WTC11 (cell line): ENCODE measurements around the gene CHRM2. TPM values are rescaled to one million over a fixed set of nuclear protein-coding genes. Genes with fewer than 3 reads are reported as not detected.

ENCODE experiments used
- ATAC-seq: fragments of 200-7000 bp; cut with Tn5 transposase; 2 replicates; pipeline ENCODE4 v1.10.0; 2021; ENCODE audit warnings: mild to moderate bottlenecking, moderate library complexity
- CTCF ChIA-PET: fragments of 300-600 bp; sonication (Branson Sonifier 250); formaldehyde crosslinking; loops from one replicate; lab custom pipeline; 2021; ENCODE audit warnings: antibody characterized with exemption; lab: Charles Lee
- POLR2A ChIA-PET: fragments of 350-600 bp; sonication (Branson Sonifier 250); formaldehyde crosslinking; loops from one replicate; lab custom pipeline; 2021; ENCODE audit warnings: antibody characterized with exemption; lab: Charles Lee
- DNase-seq: peaks from one replicate; pipeline ENCODE4 v3.0.0; 2021; ENCODE audit warnings: low spot score
- H3K27ac Mint-ChIP-seq: 2 replicates; pipeline ENCODE4 v1.8.0; 2021; ENCODE audit warnings: mixed read lengths
- H3K27me3 Mint-ChIP-seq: 2 replicates; pipeline ENCODE4 v1.8.0; 2021; ENCODE audit warnings: low read depth, mild to moderate bottlenecking, moderate library complexity, mixed read lengths
- H3K36me3 Mint-ChIP-seq: 2 replicates; pipeline ENCODE4 v1.8.0; 2021; ENCODE audit warnings: mixed read lengths
- H3K4me1 Mint-ChIP-seq: 2 replicates; pipeline ENCODE4 v1.8.0; 2022; ENCODE audit warnings: mixed read lengths
- H3K4me3 Mint-ChIP-seq: 2 replicates; pipeline ENCODE4 v1.8.0; 2021; ENCODE audit warnings: mild to moderate bottlenecking, moderate library complexity, mixed read lengths
- H3K9me3 Mint-ChIP-seq: 2 replicates; pipeline ENCODE4 v1.8.0; 2021; ENCODE audit warnings: mixed read lengths
- ATF3 ChIP-seq: sonication (generic); formaldehyde crosslinking; conservative IDR thresholded peaks from 2 replicates; pipeline ENCODE4 v1.8.1; 2022; ENCODE audit warnings: mild to moderate bottlenecking, missing genetic modification reagents
- CREB1 ChIP-seq: sonication (generic); formaldehyde crosslinking; IDR thresholded peaks from 2 replicates; pipeline ENCODE4 v1.8.0; 2023; ENCODE audit warnings: mild to moderate bottlenecking, missing genetic modification reagents
- CREM ChIP-seq: sonication (generic); formaldehyde crosslinking; IDR thresholded peaks from 2 replicates; pipeline ENCODE4 v1.8.1; 2022; ENCODE audit warnings: mild to moderate bottlenecking, missing genetic modification reagents, moderate library complexity
- E2F4 ChIP-seq: sonication (generic); formaldehyde crosslinking; IDR thresholded peaks from 2 replicates; pipeline ENCODE4 v1.8.1; 2022; ENCODE audit warnings: low read depth, mild to moderate bottlenecking, moderate library complexity, missing genetic modification reagents, borderline replicate concordance
- EMX1 ChIP-seq: fragments of 250-450 bp; sonication (Bioruptor Pico); IDR thresholded peaks from 2 replicates; pipeline ENCODE4 v1.8.0; 2021; ENCODE audit warnings: mild to moderate bottlenecking
- FOXP1 ChIP-seq: sonication (generic); formaldehyde crosslinking; IDR thresholded peaks from 2 replicates; pipeline ENCODE4 v1.8.0; 2022; ENCODE audit warnings: missing genetic modification reagents, mild to moderate bottlenecking, moderate library complexity, borderline replicate concordance
- FOXP4 ChIP-seq: sonication (generic); formaldehyde crosslinking; IDR thresholded peaks from 2 replicates; pipeline ENCODE4 v1.8.0; 2022; ENCODE audit warnings: mild to moderate bottlenecking, missing genetic modification reagents
- HMGA2 ChIP-seq: fragments of 250-450 bp; sonication (Bioruptor Pico); IDR thresholded peaks from 2 replicates; pipeline ENCODE4 v1.4.0; 2021; ENCODE audit warnings: mild to moderate bottlenecking, moderate library complexity
- JAZF1 ChIP-seq: fragments of 250-450 bp; sonication (Bioruptor Pico); IDR thresholded peaks from 2 replicates; pipeline ENCODE4 v1.9.0; 2021; ENCODE audit warnings: moderate library complexity, mild to moderate bottlenecking, inconsistent platforms
- NFATC4 ChIP-seq: fragments of 250-450 bp; sonication (Bioruptor Pico); IDR thresholded peaks from 2 replicates; pipeline ENCODE4 v1.9.0; 2021; ENCODE audit warnings: mild to moderate bottlenecking
- RORB ChIP-seq: fragments of 250-450 bp; sonication (Bioruptor Pico); IDR thresholded peaks from 2 replicates; pipeline ENCODE4 v1.9.0; 2021; ENCODE audit warnings: mild to moderate bottlenecking
- SMAD4 ChIP-seq: sonication (generic); formaldehyde crosslinking; IDR thresholded peaks from 2 replicates; pipeline ENCODE4 v1.8.0; 2022; ENCODE audit warnings: mild to moderate bottlenecking, missing genetic modification reagents
- TEAD1 ChIP-seq: sonication (generic); formaldehyde crosslinking; IDR thresholded peaks from 2 replicates; pipeline ENCODE4 v1.8.0; 2022; ENCODE audit warnings: mild to moderate bottlenecking, missing genetic modification reagents
- ZNF138 ChIP-seq: sonication (generic); formaldehyde crosslinking; conservative IDR thresholded peaks from 2 replicates; pipeline ENCODE4 v1.8.1; 2022; ENCODE audit warnings: mild to moderate bottlenecking, moderate library complexity, missing genetic modification reagents
- ZNF232 ChIP-seq: sonication (generic); formaldehyde crosslinking; IDR thresholded peaks from 2 replicates; pipeline ENCODE4 v1.8.0; 2022; ENCODE audit warnings: mild to moderate bottlenecking, missing genetic modification reagents
- ZNF423 ChIP-seq: fragments of 250-450 bp; sonication (Bioruptor Pico); IDR thresholded peaks from 2 replicates; pipeline ENCODE4 v2.1.2; 2022; ENCODE audit warnings: mild to moderate bottlenecking, moderate library complexity
- ZNF512 ChIP-seq: sonication (generic); formaldehyde crosslinking; IDR thresholded peaks from 2 replicates; pipeline ENCODE4 v1.8.1; 2022; ENCODE audit warnings: missing genetic modification reagents, borderline replicate concordance
- total RNA-seq: library from RNA; stranded (reverse); gene quantifications from 3 replicates; pipeline ENCODE4 v1.2.3, GENCODE V29; 2021
- TF ChIP-seq, protein P1 (sequence below): fragments of 250-450 bp; sonication (Bioruptor Pico); IDR thresholded peaks from 2 replicates; pipeline ENCODE4 v1.9.0; 2021; ENCODE audit warnings: mild to moderate bottlenecking, borderline replicate concordance
- TF ChIP-seq, protein P2 (sequence below): fragments of 250-450 bp; sonication (Bioruptor Pico); IDR thresholded peaks from 2 replicates; pipeline ENCODE4 v1.9.0; 2021; ENCODE audit warnings: mild to moderate bottlenecking

The CHRM2 gene
- total RNA-seq, 1 experiment from 2014 or later: 0.15 TPM

- TF ChIP-seq HMGA2 (no peak), CREB1 (no peak), ATF3 (no peak), SMAD4 (no peak), JAZF1 (CRISPR knock-in tag) (no peak), TEAD1 (CRISPR knock-in tag) (no peak), FOXP4 (no peak), NFATC4 (CRISPR knock-in tag) (no peak)
- TF ChIP-seq, protein P1, sequence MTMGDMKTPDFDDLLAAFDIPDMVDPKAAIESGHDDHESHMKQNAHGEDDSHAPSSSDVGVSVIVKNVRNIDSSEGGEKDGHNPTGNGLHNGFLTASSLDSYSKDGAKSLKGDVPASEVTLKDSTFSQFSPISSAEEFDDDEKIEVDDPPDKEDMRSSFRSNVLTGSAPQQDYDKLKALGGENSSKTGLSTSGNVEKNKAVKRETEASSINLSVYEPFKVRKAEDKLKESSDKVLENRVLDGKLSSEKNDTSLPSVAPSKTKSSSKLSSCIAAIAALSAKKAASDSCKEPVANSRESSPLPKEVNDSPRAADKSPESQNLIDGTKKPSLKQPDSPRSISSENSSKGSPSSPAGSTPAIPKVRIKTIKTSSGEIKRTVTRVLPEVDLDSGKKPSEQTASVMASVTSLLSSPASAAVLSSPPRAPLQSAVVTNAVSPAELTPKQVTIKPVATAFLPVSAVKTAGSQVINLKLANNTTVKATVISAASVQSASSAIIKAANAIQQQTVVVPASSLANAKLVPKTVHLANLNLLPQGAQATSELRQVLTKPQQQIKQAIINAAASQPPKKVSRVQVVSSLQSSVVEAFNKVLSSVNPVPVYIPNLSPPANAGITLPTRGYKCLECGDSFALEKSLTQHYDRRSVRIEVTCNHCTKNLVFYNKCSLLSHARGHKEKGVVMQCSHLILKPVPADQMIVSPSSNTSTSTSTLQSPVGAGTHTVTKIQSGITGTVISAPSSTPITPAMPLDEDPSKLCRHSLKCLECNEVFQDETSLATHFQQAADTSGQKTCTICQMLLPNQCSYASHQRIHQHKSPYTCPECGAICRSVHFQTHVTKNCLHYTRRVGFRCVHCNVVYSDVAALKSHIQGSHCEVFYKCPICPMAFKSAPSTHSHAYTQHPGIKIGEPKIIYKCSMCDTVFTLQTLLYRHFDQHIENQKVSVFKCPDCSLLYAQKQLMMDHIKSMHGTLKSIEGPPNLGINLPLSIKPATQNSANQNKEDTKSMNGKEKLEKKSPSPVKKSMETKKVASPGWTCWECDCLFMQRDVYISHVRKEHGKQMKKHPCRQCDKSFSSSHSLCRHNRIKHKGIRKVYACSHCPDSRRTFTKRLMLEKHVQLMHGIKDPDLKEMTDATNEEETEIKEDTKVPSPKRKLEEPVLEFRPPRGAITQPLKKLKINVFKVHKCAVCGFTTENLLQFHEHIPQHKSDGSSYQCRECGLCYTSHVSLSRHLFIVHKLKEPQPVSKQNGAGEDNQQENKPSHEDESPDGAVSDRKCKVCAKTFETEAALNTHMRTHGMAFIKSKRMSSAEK (CRISPR knock-in tag): no peak
- ChIA-PET CTCF (no interaction called here), POLR2A (no interaction called here)
- H3K4me3 Mint-ChIP-seq: no peak overlapping the region
- no peaks in the 10 kb centered on the region for H3K36me3 Mint-ChIP-seq
- ATAC-seq (no peak), DNase-seq (no peak)
- no peaks in the 10 kb centered on the region for H3K4me1 Mint-ChIP-seq
- no peak overlapping the region for H3K27ac Mint-ChIP-seq
- H3K27me3 Mint-ChIP-seq: no peaks in the 10 kb centered on the region
- no peaks in the 10 kb centered on the region for H3K9me3 Mint-ChIP-seq
Observed at GRCh38 chr7:136900005-136900404, 31.6 kb downstream of the CHRM2 start.

DNA sequence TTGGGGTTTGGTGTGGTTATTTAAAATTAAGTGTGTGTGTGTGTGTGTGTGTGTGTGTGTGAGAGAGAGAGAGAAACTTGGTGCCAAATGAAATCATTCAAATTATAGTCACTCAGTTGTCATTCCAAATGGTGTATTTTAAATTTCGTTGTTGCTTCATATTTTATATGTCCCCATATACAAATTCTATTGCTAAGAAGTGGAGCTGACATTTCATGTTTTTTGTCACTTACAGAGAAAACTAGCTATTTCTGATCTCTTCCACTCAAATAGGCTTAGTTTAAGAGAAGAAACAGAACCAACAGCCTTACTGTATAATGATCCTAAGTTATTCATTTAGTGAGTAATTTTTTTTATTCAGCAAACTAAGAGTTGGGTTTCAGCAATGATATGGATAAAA is 42.3 kb downstream of the CHRM2 start:
- DNase-seq (no peak), ATAC-seq (no peak)
- ChIA-PET POLR2A (no interaction called here), CTCF (no interaction called here)
- Mint-ChIP-seq H3K9me3 (peaks cover 8% of the 10 kb centered on the region), H3K4me1 (peaks cover 4% of the 10 kb centered on the region), H3K27me3 (no peaks in the 10 kb centered on the region), H3K4me3 (no peak overlapping the region), H3K27ac (no peak overlapping the region), H3K36me3 (peaks cover 4% of the 10 kb centered on the region; the same call in 1 of the 2 replicates)
- no peak for TF ChIP-seq ZNF512 (CRISPR knock-in tag)
- no peak for TF ChIP-seq ZNF232 (CRISPR knock-in tag)
- TF ChIP-seq, protein P1 (CRISPR knock-in tag): no peak
- TF ChIP-seq, protein P2, sequence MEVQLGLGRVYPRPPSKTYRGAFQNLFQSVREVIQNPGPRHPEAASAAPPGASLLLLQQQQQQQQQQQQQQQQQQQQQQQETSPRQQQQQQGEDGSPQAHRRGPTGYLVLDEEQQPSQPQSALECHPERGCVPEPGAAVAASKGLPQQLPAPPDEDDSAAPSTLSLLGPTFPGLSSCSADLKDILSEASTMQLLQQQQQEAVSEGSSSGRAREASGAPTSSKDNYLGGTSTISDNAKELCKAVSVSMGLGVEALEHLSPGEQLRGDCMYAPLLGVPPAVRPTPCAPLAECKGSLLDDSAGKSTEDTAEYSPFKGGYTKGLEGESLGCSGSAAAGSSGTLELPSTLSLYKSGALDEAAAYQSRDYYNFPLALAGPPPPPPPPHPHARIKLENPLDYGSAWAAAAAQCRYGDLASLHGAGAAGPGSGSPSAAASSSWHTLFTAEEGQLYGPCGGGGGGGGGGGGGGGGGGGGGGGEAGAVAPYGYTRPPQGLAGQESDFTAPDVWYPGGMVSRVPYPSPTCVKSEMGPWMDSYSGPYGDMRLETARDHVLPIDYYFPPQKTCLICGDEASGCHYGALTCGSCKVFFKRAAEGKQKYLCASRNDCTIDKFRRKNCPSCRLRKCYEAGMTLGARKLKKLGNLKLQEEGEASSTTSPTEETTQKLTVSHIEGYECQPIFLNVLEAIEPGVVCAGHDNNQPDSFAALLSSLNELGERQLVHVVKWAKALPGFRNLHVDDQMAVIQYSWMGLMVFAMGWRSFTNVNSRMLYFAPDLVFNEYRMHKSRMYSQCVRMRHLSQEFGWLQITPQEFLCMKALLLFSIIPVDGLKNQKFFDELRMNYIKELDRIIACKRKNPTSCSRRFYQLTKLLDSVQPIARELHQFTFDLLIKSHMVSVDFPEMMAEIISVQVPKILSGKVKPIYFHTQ (CRISPR knock-in tag): no peak
- no peak for TF ChIP-seq RORB (CRISPR knock-in tag)
- TF ChIP-seq E2F4 (CRISPR knock-in tag): no peak
- no peak for TF ChIP-seq FOXP1
- no peak for TF ChIP-seq NFATC4 (CRISPR knock-in tag)
- no peak for TF ChIP-seq ZNF138
- no peak for TF ChIP-seq EMX1 (CRISPR knock-in tag)
- TF ChIP-seq ZNF423 (CRISPR knock-in tag): no peak
- TF ChIP-seq SMAD4: no peak
- no peak for TF ChIP-seq CREM (CRISPR knock-in tag)
